GM12878 (cell line): Measurements from ENCODE around the gene PAEP. TPM values are rescaled to one million over a fixed set of nuclear protein-coding genes. Genes with fewer than 3 reads are reported as not detected.

Experiments used
- ATAC-seq: fragments of 200-7000 bp; cut with Tn5 transposase; 3 replicates; pipeline ENCODE4 v1.9.1; 2020; ENCODE audit warnings: mild to moderate bottlenecking, moderate library complexity
- BruUV-seq: library from RNA; stranded (reverse); fragments of 400-500 nt; replicated peaks from 2 replicates; lab custom pipeline; 2021; lab: Mats Ljungman, UMichigan
- CTCF ChIA-PET: fragments of 300-600 bp; sonication (Branson Sonifier 250); formaldehyde crosslinking; extraction: SDS; loops from one replicate; lab custom pipeline; 2021; ENCODE audit warnings: inconsistent platforms; lab: Yijun Ruan, JAX
- POLR2A ChIA-PET: fragments of 350-600 bp; formaldehyde crosslinking; extraction: SDS; loops from one replicate; lab custom pipeline; 2021; ENCODE audit warnings: inconsistent platforms; lab: Charles Lee
- RAD21 ChIA-PET: fragments of 300-600 bp; sonication (Branson Sonifier 250); formaldehyde crosslinking; loops from one replicate; lab custom pipeline; 2023; ENCODE audit warnings: antibody characterized with exemption; ENCODE audit not compliant: unreplicated experiment; lab: Charles Lee
- SMC1A ChIA-PET: fragments of 300-600 bp; sonication (Branson Sonifier 250); formaldehyde crosslinking; loops from one replicate; lab custom pipeline; 2023; ENCODE audit not compliant: unreplicated experiment, uncharacterized antibody; lab: Charles Lee
- DNase-seq: peaks from one replicate; pipeline ENCODE4 v3.0.0-alpha.2; 2011; ENCODE audit warnings: low read depth, low spot score
- FAIRE-seq: peaks from 3 replicates; lab custom pipeline; 2011; peaks lifted over from hg19 to GRCh38; lab: Jason Lieb, UNC
- H2AFZ ChIP-seq: 2 replicates; pipeline ENCODE4 v1.6.0; 2011; ENCODE audit warnings: low read depth, low read length, control low read depth; ENCODE audit not compliant: control insufficient read depth
- H3K27ac ChIP-seq: 2 replicates; pipeline ENCODE4 v1.5.1; 2011; ENCODE audit warnings: control low read depth; ENCODE audit not compliant: control insufficient read depth, insufficient read depth
- H3K27me3 ChIP-seq, 2 experiments: replicated peaks in 1 of 2; 2 replicates each; pipeline versions ENCODE4 v1.6.0 to v1.6.1; 2011; ENCODE audit warnings: low read length in 1 of 2; ENCODE audit not compliant: control insufficient read depth in 2 of 2, insufficient read depth in 2 of 2
- H3K36me3 ChIP-seq, 2 experiments: 2 replicates each; pipeline ENCODE4 v1.5.1; 2011; ENCODE audit warnings: low read length in 1 of 2; ENCODE audit not compliant: control insufficient read depth in 2 of 2, insufficient read depth in 2 of 2
- H3K4me1 ChIP-seq: 2 replicates; pipeline ENCODE4 v1.6.1; 2011; ENCODE audit warnings: mild to moderate bottlenecking, low read length, moderate library complexity, mixed read lengths; ENCODE audit not compliant: control insufficient read depth, insufficient read depth
- H3K4me2 ChIP-seq: 2 replicates; pipeline ENCODE4 v1.6.0; 2011; ENCODE audit warnings: control low read depth; ENCODE audit not compliant: control insufficient read depth, insufficient read depth
- H3K4me3 ChIP-seq: fragments of 200-600 bp; sonication (generic); 2 replicates; pipeline ENCODE4 v1.5.1; 2016
- H3K79me2 ChIP-seq: 2 replicates; pipeline ENCODE4 v1.6.0; 2011; ENCODE audit warnings: low read length; ENCODE audit not compliant: control insufficient read depth, insufficient read depth
- H3K9ac ChIP-seq: 2 replicates; pipeline ENCODE4 v1.8.0; 2011; ENCODE audit warnings: low read length, control low read depth, mixed read lengths; ENCODE audit not compliant: control insufficient read depth, insufficient read depth
- H3K9me3 ChIP-seq: replicated peaks from 3 replicates; pipeline ENCODE4 v1.5.1; 2011; ENCODE audit warnings: mild to moderate bottlenecking, low read length; ENCODE audit not compliant: control insufficient read depth, insufficient read depth
- H4K20me1 ChIP-seq: 2 replicates; pipeline ENCODE4 v1.6.0; 2011; ENCODE audit not compliant: control insufficient read depth, insufficient read depth
- BCL3 ChIP-seq: IDR thresholded peaks from 2 replicates; pipeline ENCODE4 v1.6.1; 2011; ENCODE audit warnings: borderline replicate concordance, low read depth, mild to moderate bottlenecking, moderate library complexity, low read length; ENCODE audit not compliant: insufficient read depth, poor library complexity, severe bottlenecking
- CEBPB ChIP-seq, 2 experiments: fragments of 150-350 bp in 1 of 2; IDR thresholded peaks; 2 replicates each; pipeline ENCODE4 v1.6.1; 2012 to 2014; ENCODE audit warnings: low read depth in 2 of 2, low read length in 2 of 2, borderline replicate concordance in 1 of 2, inconsistent platforms in 1 of 2
- HDAC6 ChIP-seq: fragments of 200-600 bp; sonication (generic); IDR thresholded peaks from one replicate; pipeline ENCODE4 v1.8.0; 2017; ENCODE audit warnings: antibody characterized with exemption; ENCODE audit not compliant: unreplicated experiment
- MYC ChIP-seq: IDR thresholded peaks from 2 replicates; pipeline ENCODE4 v1.6.1; 2011; ENCODE audit warnings: mild to moderate bottlenecking, low read length, moderate library complexity, inconsistent platforms; ENCODE audit not compliant: insufficient read depth, insufficient replicate concordance, insufficient read length, severe bottlenecking
- ZNF622 ChIP-seq: fragments of 450-650 bp; IDR thresholded peaks from 2 replicates; pipeline ENCODE4 v1.6.1; 2017; ENCODE audit warnings: mild to moderate bottlenecking, inconsistent platforms
- WGBS: methylation state at CpG from one replicate; pipeline ENCODE4 v1.1.6; 2016; ENCODE audit warnings: low lambda C conversion rate; ENCODE audit not compliant: insufficient replicate concordance, insufficient coverage; ENCODE audit errors: missing lambda C conversion rate; 5-methylcytosine and 5-hydroxymethylcytosine counted together
- in situ Hi-C: fragments of 300-500 bp; cut with MboI; formaldehyde crosslinking; loops from 9 replicates; pipeline ENCODE4 v1.14.3; 2018; ENCODE audit warnings: mixed read lengths
- intact Hi-C: fragments of 100-400 bp; cut with micrococcal nuclease; formaldehyde crosslinking; loops from one replicate; pipeline ENCODE4 v1.14.2; 2022; ENCODE audit not compliant: unreplicated experiment
- polyA plus RNA-seq, 11 experiments: library from polyadenylated mRNA; depleted of rRNA in 4 of 11; unstranded in 6 of 11; stranded (reverse) in 5 of 11; fragments of >200 nt; fragmentation: Nextera tagmentation in 4 of 11; fragmentation: Illumina TruSeq in 1 of 11; extraction: Ambion mirVana in 4 of 11; extraction: Trizol in 1 of 11; gene quantifications; 1 replicate in 1 of 11; 2 replicates in 10 of 11; pipeline versions ENCODE4 v1.2.1 to v1.2.3, GENCODE V29; 2011 to 2016; ENCODE audit warnings: inconsistent platforms in 2 of 11, missing spikeins in 2 of 11, low read depth in 1 of 11
- total RNA-seq, 4 experiments: library from RNA; depleted of rRNA in 3 of 4; stranded (reverse); fragments of >200 nt in 3 of 4; fragmentation: Illumina TruSeq in 1 of 4; extraction: Trizol in 1 of 4; gene quantifications; 2 replicates each; pipeline versions ENCODE4 v1.2.1 to v1.2.3, GENCODE V29; 2013 to 2021
- TF ChIP-seq, protein P1 (sequence below): fragments of 450-650 bp; IDR thresholded peaks from 2 replicates; pipeline ENCODE4 v1.6.1; 2017; ENCODE audit warnings: low read depth, mild to moderate bottlenecking, moderate library complexity

PAEP gene
- total and polyA plus RNA-seq, 10 of the 15 experiments (the other 5 are each of a cell fraction or from before 2014, with no cell fraction given) = not detected

GRCh38 chr9:135570456-135570855 lies 8.9 kb downstream of the PAEP start:
- H4K20me1 ChIP-seq = no peaks in the 10 kb centered on the region
- H3K4me1 ChIP-seq = no peaks in the 10 kb centered on the region
- POLR2A ChIA-PET = no interaction called here
- H3K27ac ChIP-seq = no peak overlapping the region
- WGBS = 20% methylated on average over 3 of the region's 3 CpGs
- H3K36me3 ChIP-seq = no peaks in the 10 kb centered on the region
- no peaks in the 10 kb centered on the region for H3K79me2 ChIP-seq
- ATAC-seq = no peak
- no peaks in the 10 kb centered on the region for H3K9me3 ChIP-seq
- RAD21 ChIA-PET = no interaction called here
- DNase-seq = no peak
- SMC1A ChIA-PET = interaction anchor here (0.5 kb wide), 1 partner anchor 14 kb away, joined by 3 read pairs; no protein-coding TSS in a partner anchor
- H3K9ac ChIP-seq = no peak overlapping the region
- no peaks in the 10 kb centered on the region for H3K27me3 ChIP-seq
- BruUV-seq = no TSS peak
- in situ Hi-C loops (no loop called here), intact Hi-C loops (no loop called here)
- H3K4me3 ChIP-seq = no peak overlapping the region
- no peak overlapping the region for H3K4me2 ChIP-seq
- H2AFZ ChIP-seq = no peak overlapping the region
- TF ChIP-seq HDAC6 = no peak
- TF ChIP-seq MYC = no peak
- no peak for TF ChIP-seq ZNF622
- TF ChIP-seq BCL3 = no peak
- TF ChIP-seq, protein P1, sequence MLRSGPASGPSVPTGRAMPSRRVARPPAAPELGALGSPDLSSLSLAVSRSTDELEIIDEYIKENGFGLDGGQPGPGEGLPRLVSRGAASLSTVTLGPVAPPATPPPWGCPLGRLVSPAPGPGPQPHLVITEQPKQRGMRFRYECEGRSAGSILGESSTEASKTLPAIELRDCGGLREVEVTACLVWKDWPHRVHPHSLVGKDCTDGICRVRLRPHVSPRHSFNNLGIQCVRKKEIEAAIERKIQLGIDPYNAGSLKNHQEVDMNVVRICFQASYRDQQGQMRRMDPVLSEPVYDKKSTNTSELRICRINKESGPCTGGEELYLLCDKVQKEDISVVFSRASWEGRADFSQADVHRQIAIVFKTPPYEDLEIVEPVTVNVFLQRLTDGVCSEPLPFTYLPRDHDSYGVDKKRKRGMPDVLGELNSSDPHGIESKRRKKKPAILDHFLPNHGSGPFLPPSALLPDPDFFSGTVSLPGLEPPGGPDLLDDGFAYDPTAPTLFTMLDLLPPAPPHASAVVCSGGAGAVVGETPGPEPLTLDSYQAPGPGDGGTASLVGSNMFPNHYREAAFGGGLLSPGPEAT = no peak
- no peak for TF ChIP-seq CEBPB (IDR thresholded peaks at IDR 0.05; ENCODE audit: borderline replicate concordance in 1 of 2, low read depth in 2 of 2, low read length in 2 of 2)
- no peak for FAIRE-seq
- CTCF ChIA-PET = interaction anchor here (1.0 kb wide), 1 partner anchor 15 kb away, joined by 3 read pairs; no protein-coding TSS in a partner anchor
